ENCODE data around the gene LYPD8.

LYPD8 gene

GRCh38 chr1:248736977-248737376, 18.6 kb downstream of the LYPD8 start:
- TF ChIP-seq, protein P1, sequence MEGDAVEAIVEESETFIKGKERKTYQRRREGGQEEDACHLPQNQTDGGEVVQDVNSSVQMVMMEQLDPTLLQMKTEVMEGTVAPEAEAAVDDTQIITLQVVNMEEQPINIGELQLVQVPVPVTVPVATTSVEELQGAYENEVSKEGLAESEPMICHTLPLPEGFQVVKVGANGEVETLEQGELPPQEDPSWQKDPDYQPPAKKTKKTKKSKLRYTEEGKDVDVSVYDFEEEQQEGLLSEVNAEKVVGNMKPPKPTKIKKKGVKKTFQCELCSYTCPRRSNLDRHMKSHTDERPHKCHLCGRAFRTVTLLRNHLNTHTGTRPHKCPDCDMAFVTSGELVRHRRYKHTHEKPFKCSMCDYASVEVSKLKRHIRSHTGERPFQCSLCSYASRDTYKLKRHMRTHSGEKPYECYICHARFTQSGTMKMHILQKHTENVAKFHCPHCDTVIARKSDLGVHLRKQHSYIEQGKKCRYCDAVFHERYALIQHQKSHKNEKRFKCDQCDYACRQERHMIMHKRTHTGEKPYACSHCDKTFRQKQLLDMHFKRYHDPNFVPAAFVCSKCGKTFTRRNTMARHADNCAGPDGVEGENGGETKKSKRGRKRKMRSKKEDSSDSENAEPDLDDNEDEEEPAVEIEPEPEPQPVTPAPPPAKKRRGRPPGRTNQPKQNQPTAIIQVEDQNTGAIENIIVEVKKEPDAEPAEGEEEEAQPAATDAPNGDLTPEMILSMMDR (IDR thresholded peaks at IDR 0.05; ENCODE audit: low read depth, low read length), result no peak
- TF ChIP-seq EZH2phosphoT487 (IDR thresholded peaks at IDR 0.05; ENCODE audit: low read depth), result no peak
- Histone ChIP-seq H3K4me1 (ENCODE audit: low read length) (no peaks in the 10 kb centered on the region), H4K20me1 (ENCODE audit: insufficient read depth, low read length) (0 out of 2 replicates have a peak, but pooled peaks cover 2% of the 10 kb centered on the region), H3K4me3 (ENCODE audit: low read length) (no peak overlapping the region), H3K79me2 (ENCODE audit: low read length) (no peaks in the 10 kb centered on the region), H3K4me2 (ENCODE audit: low read length) (no peak overlapping the region), H2AFZ (ENCODE audit: low read depth, low read length) (no peak overlapping the region), H3K9ac (ENCODE audit: low read length) (no peak overlapping the region), H3K27ac (ENCODE audit: low read length) (no peak overlapping the region), H3K27me3 (ENCODE audit: low read depth, low read length) (peaks cover 8% of the 10 kb centered on the region), H3K9me3 (ENCODE audit: insufficient read depth, low read length) (no peaks in the 10 kb centered on the region), H3K36me3 (replicated peaks; ENCODE audit: low read depth, low read length) (no peaks in the 10 kb centered on the region)

GRCh38 chr1:248733566-248733965, 22.0 kb downstream of the LYPD8 start:
- Histone ChIP-seq H4K20me1 (ENCODE audit: insufficient read depth, low read length) (0 out of 2 replicates have a peak, but pooled peaks cover 2% of the 10 kb centered on the region), H3K9me3 (ENCODE audit: insufficient read depth, low read length) (no peaks in the 10 kb centered on the region), H3K36me3 (replicated peaks; ENCODE audit: low read depth, low read length) (no peaks in the 10 kb centered on the region), H3K27ac (ENCODE audit: low read length) (no peak overlapping the region), H3K27me3 (ENCODE audit: low read depth, low read length) (peaks cover 8% of the 10 kb centered on the region), H3K9ac (ENCODE audit: low read length) (no peak overlapping the region), H2AFZ (ENCODE audit: low read depth, low read length) (no peak overlapping the region), H3K4me1 (ENCODE audit: low read length) (no peaks in the 10 kb centered on the region), H3K4me3 (ENCODE audit: low read length) (no peak overlapping the region), H3K4me2 (ENCODE audit: low read length) (no peak overlapping the region), H3K79me2 (ENCODE audit: low read length) (no peaks in the 10 kb centered on the region)
- no peak for TF ChIP-seq EZH2phosphoT487 (IDR thresholded peaks at IDR 0.05; ENCODE audit: low read depth)
- TF ChIP-seq, protein P1 (IDR thresholded peaks at IDR 0.05; ENCODE audit: low read depth, low read length), result no peak

DNA sequence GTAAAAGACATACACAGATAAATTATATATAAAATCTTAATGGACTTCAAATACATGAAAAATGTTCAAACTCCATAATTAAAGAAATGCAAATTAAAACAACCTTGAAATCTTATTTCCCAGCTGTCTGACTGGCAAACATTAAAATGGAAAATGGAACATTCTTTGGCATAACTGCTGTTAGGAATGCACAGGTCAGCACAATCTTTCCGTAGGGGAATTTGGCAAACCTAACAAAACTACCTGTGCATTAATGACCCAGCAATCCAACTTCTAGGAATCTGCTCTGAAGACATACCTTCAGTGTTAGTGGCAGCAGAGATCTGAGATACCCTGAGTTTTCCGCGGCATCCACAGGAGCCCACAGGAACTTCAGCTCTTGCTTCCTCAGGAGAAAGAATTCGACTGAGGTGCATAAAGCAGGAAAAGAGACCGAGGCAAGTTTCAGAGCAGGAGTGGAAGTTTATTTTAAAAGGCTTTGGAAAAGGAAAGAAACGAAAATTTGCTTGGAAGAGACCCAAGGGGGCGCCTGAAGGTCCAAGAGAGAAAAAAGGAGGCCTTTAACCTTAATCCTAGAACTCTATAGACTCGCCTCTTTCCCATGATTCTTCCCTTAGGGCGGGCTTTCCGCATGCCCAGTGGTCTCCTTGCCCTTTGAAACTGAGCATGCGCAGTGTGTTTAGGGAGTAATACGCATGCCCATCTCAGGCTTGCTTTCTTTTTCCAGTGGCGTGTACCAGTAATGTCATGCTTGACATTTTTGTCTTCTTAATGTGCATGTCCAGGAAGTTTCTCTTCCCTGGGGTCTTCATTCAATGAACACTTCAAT, 24.8 kb downstream of the LYPD8 start:
- H3K4me3 ChIP-seq (ENCODE audit: low read length), result no peak overlapping the region
- H3K27me3 ChIP-seq (ENCODE audit: low read depth, low read length), result peaks cover 4% of the 10 kb centered on the region
- no peak overlapping the region for H3K27ac ChIP-seq (ENCODE audit: low read length)
- no peaks in the 10 kb centered on the region for H3K79me2 ChIP-seq (ENCODE audit: low read length)
- H3K4me2 ChIP-seq (ENCODE audit: low read length), result no peak overlapping the region
- TF ChIP-seq, protein P1 (IDR thresholded peaks at IDR 0.05; ENCODE audit: low read depth, low read length), result no peak
- no peak for TF ChIP-seq EZH2phosphoT487 (IDR thresholded peaks at IDR 0.05; ENCODE audit: low read depth)
- no peaks in the 10 kb centered on the region for H3K4me1 ChIP-seq (ENCODE audit: low read length)
- H3K9ac ChIP-seq (ENCODE audit: low read length), result no peak overlapping the region
- no peak overlapping the region for H2AFZ ChIP-seq (ENCODE audit: low read depth, low read length)
- H3K36me3 ChIP-seq (replicated peaks; ENCODE audit: low read depth, low read length), result no peaks in the 10 kb centered on the region
- no peaks in the 10 kb centered on the region for H3K9me3 ChIP-seq (ENCODE audit: insufficient read depth, low read length)
- H4K20me1 ChIP-seq (ENCODE audit: insufficient read depth, low read length), result no peaks in the 10 kb centered on the region

- Histone ChIP-seq H4K20me1 (ENCODE audit: insufficient read depth, low read length) (no peaks in the 10 kb centered on the region), H3K9ac (ENCODE audit: low read length) (no peak overlapping the region), H3K36me3 (replicated peaks; ENCODE audit: low read depth, low read length) (no peaks in the 10 kb centered on the region), H3K79me2 (ENCODE audit: low read length) (no peaks in the 10 kb centered on the region), H2AFZ (ENCODE audit: low read depth, low read length) (no peak overlapping the region), H3K4me3 (ENCODE audit: low read length) (no peak overlapping the region), H3K27ac (ENCODE audit: low read length) (no peak overlapping the region), H3K27me3 (ENCODE audit: low read depth, low read length) (peaks cover 15% of the 10 kb centered on the region), H3K4me2 (ENCODE audit: low read length) (no peak overlapping the region), H3K9me3 (ENCODE audit: insufficient read depth, low read length) (peaks cover 18% of the 10 kb centered on the region; the same call in 1 of the 2 replicates), H3K4me1 (ENCODE audit: low read length) (no peaks in the 10 kb centered on the region)
- TF ChIP-seq, protein P1 (IDR thresholded peaks at IDR 0.05; ENCODE audit: low read depth, low read length), result no peak
- TF ChIP-seq EZH2phosphoT487 (IDR thresholded peaks at IDR 0.05; ENCODE audit: low read depth), result no peak
These were observed 41.3 kb downstream of the LYPD8 start for GRCh38 chr1:248714248-248714647.
